H9 (cell line): ENCODE data around the gene PGPEP1. TPM values are rescaled to one million over a fixed set of nuclear protein-coding genes. Genes with fewer than 3 reads are reported as not detected.

Experiments
- DNase-seq: peaks from one replicate; pipeline ENCODE4 v3.0.0-alpha.2; 2017
- H2AFZ ChIP-seq: one replicate; pipeline ENCODE4 v1.6.1; 2013; ENCODE audit warnings: mild to moderate bottlenecking, low read length, control low read depth, moderate library complexity
- H2AK5ac ChIP-seq: 2 replicates; pipeline ENCODE4 v1.6.1; 2013; ENCODE audit warnings: low read length, control low read depth, mixed read lengths; ENCODE audit not compliant: insufficient read length
- H2BK120ac ChIP-seq: one replicate; pipeline ENCODE4 v1.6.1; 2013; ENCODE audit warnings: low read depth, mild to moderate bottlenecking, low read length, control low read depth, inconsistent platforms; ENCODE audit not compliant: poor library complexity, severe bottlenecking
- H2BK12ac ChIP-seq: 2 replicates; pipeline ENCODE4 v1.6.1; 2013; ENCODE audit warnings: low read length, control low read depth, mixed read lengths, low read depth; ENCODE audit not compliant: insufficient read length
- H2BK15ac ChIP-seq: 2 replicates; pipeline ENCODE4 v1.6.1; 2013; ENCODE audit warnings: low read depth, low read length, control low read depth
- H2BK20ac ChIP-seq: one replicate; pipeline ENCODE4 v1.6.1; 2013; ENCODE audit warnings: low read depth, mild to moderate bottlenecking, low read length, control low read depth, inconsistent platforms; ENCODE audit not compliant: poor library complexity, severe bottlenecking
- H2BK5ac ChIP-seq: 2 replicates; pipeline ENCODE4 v1.6.1; 2013; ENCODE audit warnings: low read length, control low read depth, mixed read lengths; ENCODE audit not compliant: insufficient read length
- H3K14ac ChIP-seq: 2 replicates; pipeline ENCODE4 v1.6.1; 2013; ENCODE audit warnings: low read length, control low read depth; ENCODE audit not compliant: insufficient read depth
- H3K18ac ChIP-seq: 2 replicates; pipeline ENCODE4 v1.6.1; 2013; ENCODE audit warnings: low read depth, mild to moderate bottlenecking, mixed read lengths, low read length, control low read depth; ENCODE audit not compliant: insufficient read length
- H3K23ac ChIP-seq: 2 replicates; pipeline ENCODE4 v1.6.1; 2013; ENCODE audit warnings: low read length, control low read depth, mixed read lengths, low read depth; ENCODE audit not compliant: insufficient read length
- H3K23me2 ChIP-seq: 2 replicates; pipeline ENCODE4 v1.6.1; 2013; ENCODE audit warnings: low read depth, mild to moderate bottlenecking, mixed read lengths, low read length, control low read depth; ENCODE audit not compliant: insufficient read length, poor library complexity, severe bottlenecking
- H3K27ac ChIP-seq: 2 replicates; pipeline ENCODE4 v1.5.1; 2013; ENCODE audit warnings: low read length, control low read depth, mixed read lengths, low read depth; ENCODE audit not compliant: insufficient read length
- H3K27me3 ChIP-seq: 2 replicates; pipeline ENCODE4 v1.6.1; 2013; ENCODE audit warnings: low read length, control low read depth, inconsistent platforms; ENCODE audit not compliant: insufficient read depth
- H3K4ac ChIP-seq: 2 replicates; pipeline ENCODE4 v1.6.1; 2013; ENCODE audit warnings: low read depth, mild to moderate bottlenecking, control low read depth, inconsistent platforms, low read length, moderate library complexity
- H3K4me1 ChIP-seq: 2 replicates; pipeline ENCODE4 v1.6.1; 2013; ENCODE audit warnings: low read length, control low read depth, inconsistent platforms; ENCODE audit not compliant: insufficient read depth
- H3K4me2 ChIP-seq: 2 replicates; pipeline ENCODE4 v1.6.1; 2013; ENCODE audit warnings: low read length, control low read depth, mixed read lengths; ENCODE audit not compliant: insufficient read length, insufficient read depth
- H3K56ac ChIP-seq: 2 replicates; pipeline ENCODE4 v1.6.1; 2013; ENCODE audit warnings: low read depth, mild to moderate bottlenecking, mixed read lengths, low read length, control low read depth; ENCODE audit not compliant: insufficient read length
- H3K79me1 ChIP-seq: 2 replicates; pipeline ENCODE4 v1.6.1; 2013; ENCODE audit warnings: low read depth, mild to moderate bottlenecking, moderate library complexity, low read length, control low read depth, inconsistent platforms; ENCODE audit not compliant: insufficient read depth, poor library complexity, severe bottlenecking
- H3K79me2 ChIP-seq: 2 replicates; pipeline ENCODE4 v1.6.1; 2013; ENCODE audit warnings: low read length, control low read depth, inconsistent platforms; ENCODE audit not compliant: insufficient read depth
- H3K9ac ChIP-seq: 2 replicates; pipeline ENCODE4 v1.6.1; 2013; ENCODE audit warnings: low read length, control low read depth, mixed read lengths; ENCODE audit not compliant: insufficient read length; ENCODE audit errors: extremely low read depth
- H3K9me3 ChIP-seq: one replicate; pipeline ENCODE4 v1.6.1; 2013; ENCODE audit warnings: low read depth, low read length, inconsistent platforms; ENCODE audit not compliant: control insufficient read depth
- H3T11ph ChIP-seq: one replicate; pipeline ENCODE4 v1.6.1; 2013; ENCODE audit warnings: mild to moderate bottlenecking, low read length, control low read depth, inconsistent platforms
- H4K20me1 ChIP-seq: one replicate; pipeline ENCODE4 v1.6.1; 2013; ENCODE audit not compliant: control insufficient read depth, insufficient read length, insufficient read depth
- H4K5ac ChIP-seq: 2 replicates; pipeline ENCODE4 v1.6.1; 2013; ENCODE audit warnings: low read depth, mild to moderate bottlenecking, mixed read lengths, low read length, control low read depth; ENCODE audit not compliant: insufficient read length
- H4K8ac ChIP-seq: replicated peaks from 2 replicates; pipeline ENCODE4 v1.6.1; 2013; ENCODE audit warnings: low read length, control low read depth, mixed read lengths, low read depth; ENCODE audit not compliant: insufficient read length
- H4K91ac ChIP-seq: 2 replicates; pipeline ENCODE4 v1.6.1; 2013; ENCODE audit warnings: low read depth, mild to moderate bottlenecking, moderate library complexity, mixed read lengths, low read length, control low read depth; ENCODE audit not compliant: insufficient read length
- H3K27ac Mint-ChIP-seq, 3 experiments: 2 replicates in 2 of 3; 3 replicates in 1 of 3; pipeline ENCODE4 v1.8.0; 2020 to 2021; ENCODE audit warnings: mixed read lengths in 3 of 3, mild to moderate bottlenecking in 1 of 3, moderate library complexity in 1 of 3
- H3K27me3 Mint-ChIP-seq: 2 replicates; pipeline ENCODE4 v1.8.0; 2021; ENCODE audit warnings: low read depth, mild to moderate bottlenecking, moderate library complexity, mixed read lengths
- H3K36me3 Mint-ChIP-seq, 3 experiments: 2 replicates in 2 of 3; 3 replicates in 1 of 3; pipeline ENCODE4 v1.8.0; 2020 to 2021; ENCODE audit warnings: low read depth in 3 of 3, mixed read lengths in 3 of 3; ENCODE audit not compliant: insufficient read depth in 1 of 3
- H3K4me1 Mint-ChIP-seq, 2 experiments: 2 replicates each; pipeline ENCODE4 v1.8.0; 2020; ENCODE audit warnings: mixed read lengths in 2 of 2
- H3K4me3 Mint-ChIP-seq, 2 experiments: 2 replicates in 1 of 2; 3 replicates in 1 of 2; pipeline ENCODE4 v1.8.0; 2020 to 2021; ENCODE audit warnings: mild to moderate bottlenecking in 2 of 2, mixed read lengths in 2 of 2, moderate library complexity in 1 of 2
- H3K9me3 Mint-ChIP-seq, 2 experiments: 2 replicates in 1 of 2; 3 replicates in 1 of 2; pipeline ENCODE4 v1.8.0; 2020; ENCODE audit warnings: mild to moderate bottlenecking in 2 of 2, mixed read lengths in 2 of 2, moderate library complexity in 1 of 2
- WGBS: extraction: QIAGEN DNeasy Blood & Tissue Kit; methylation state at CpG from one replicate; pipeline ENCODE4 v1.1.7; 2013; ENCODE audit warnings: missing lambda C conversion rate, low lambda C conversion rate, mixed read lengths; ENCODE audit not compliant: insufficient read length; ENCODE audit errors: extremely low coverage; 5-methylcytosine and 5-hydroxymethylcytosine counted together
- total RNA-seq: library from RNA; stranded (reverse); gene quantifications from 2 replicates; pipeline ENCODE4 v1.2.1, GENCODE V29; 2021
- TF ChIP-seq, protein P1 (sequence below): fragments of 200-600 bp; sonication (generic); conservative IDR thresholded peaks from 3 replicates; pipeline ENCODE4 v1.8.0; 2021; ENCODE audit warnings: antibody characterized with exemption, mild to moderate bottlenecking

PGPEP1 gene
- total RNA-seq, 1 experiment from 2014 or later = 64.8 TPM

DNA sequence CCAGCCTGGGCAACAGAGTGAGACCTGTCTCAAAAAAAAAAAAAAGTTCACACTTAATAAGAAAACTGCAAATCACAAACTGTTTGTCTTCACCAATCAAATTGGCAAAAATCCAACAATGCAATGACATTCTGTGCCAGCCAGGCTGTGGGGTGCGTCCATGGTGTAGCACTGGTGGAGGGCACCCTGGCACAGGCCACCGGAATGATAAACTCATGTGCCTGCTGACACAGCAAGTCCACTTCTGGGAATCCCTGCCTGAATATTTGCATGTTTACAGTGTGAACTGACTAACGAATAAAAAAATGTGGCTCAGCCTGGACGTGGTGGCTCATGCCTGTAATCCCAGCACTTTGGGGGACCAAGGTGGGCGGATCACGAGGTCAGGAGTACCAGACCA lies 58.6 kb downstream of the PGPEP1 start:
- Histone ChIP-seq H2BK5ac (no peak overlapping the region), H3K23me2 (no peaks in the 10 kb centered on the region), H3K23ac (no peak overlapping the region), H2AFZ (no peak overlapping the region), H3K79me1 (no peaks in the 10 kb centered on the region), H4K91ac (no peak overlapping the region), H3K56ac (no peak overlapping the region), H2BK15ac (no peak overlapping the region), H3K4me1 (no peaks in the 10 kb centered on the region), H3K18ac (no peak overlapping the region), H3K4ac (no peak overlapping the region), H3K79me2 (no peaks in the 10 kb centered on the region), H3K9me3 (no peaks in the 10 kb centered on the region), H2BK12ac (no peak overlapping the region), H3T11ph (no peak overlapping the region), H2BK20ac (no peak overlapping the region), H3K9ac (no peak overlapping the region), H4K20me1 (no peaks in the 10 kb centered on the region), H2BK120ac (no peak overlapping the region), H4K5ac (no peak overlapping the region), H3K27me3 (no peaks in the 10 kb centered on the region), H3K4me2 (no peak overlapping the region), H2AK5ac (no peak overlapping the region), H4K8ac (no peak overlapping the region), H3K27ac (no peak overlapping the region), H3K14ac (no peak overlapping the region)
- TF ChIP-seq, protein P1, sequence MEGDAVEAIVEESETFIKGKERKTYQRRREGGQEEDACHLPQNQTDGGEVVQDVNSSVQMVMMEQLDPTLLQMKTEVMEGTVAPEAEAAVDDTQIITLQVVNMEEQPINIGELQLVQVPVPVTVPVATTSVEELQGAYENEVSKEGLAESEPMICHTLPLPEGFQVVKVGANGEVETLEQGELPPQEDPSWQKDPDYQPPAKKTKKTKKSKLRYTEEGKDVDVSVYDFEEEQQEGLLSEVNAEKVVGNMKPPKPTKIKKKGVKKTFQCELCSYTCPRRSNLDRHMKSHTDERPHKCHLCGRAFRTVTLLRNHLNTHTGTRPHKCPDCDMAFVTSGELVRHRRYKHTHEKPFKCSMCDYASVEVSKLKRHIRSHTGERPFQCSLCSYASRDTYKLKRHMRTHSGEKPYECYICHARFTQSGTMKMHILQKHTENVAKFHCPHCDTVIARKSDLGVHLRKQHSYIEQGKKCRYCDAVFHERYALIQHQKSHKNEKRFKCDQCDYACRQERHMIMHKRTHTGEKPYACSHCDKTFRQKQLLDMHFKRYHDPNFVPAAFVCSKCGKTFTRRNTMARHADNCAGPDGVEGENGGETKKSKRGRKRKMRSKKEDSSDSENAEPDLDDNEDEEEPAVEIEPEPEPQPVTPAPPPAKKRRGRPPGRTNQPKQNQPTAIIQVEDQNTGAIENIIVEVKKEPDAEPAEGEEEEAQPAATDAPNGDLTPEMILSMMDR = no peak
- H3K36me3 Mint-ChIP-seq = no peaks in the 10 kb centered on the region
- H3K4me1 Mint-ChIP-seq = peaks cover 6 to 16% of the 10 kb centered on the region in 2 experiments; a peak in 3 of 4 replicates
- H3K27me3 Mint-ChIP-seq = peaks cover 14% of the 10 kb centered on the region
- WGBS = no CpG with 5 or more reads among the region's 6 CpGs
- H3K9me3 Mint-ChIP-seq = no peaks in the 10 kb centered on the region
- H3K27ac Mint-ChIP-seq = no peak overlapping the region
- no peak for DNase-seq
- H3K4me3 Mint-ChIP-seq = no peak overlapping the region
